ENCODE results near the gene DNAH2.

GRCh38 chr17:7702776-7703175, 14.8 kb upstream of the DNAH2 start:
- no peak for TF ChIP-seq POLR2AphosphoS5 (IDR thresholded peaks at IDR 0.05; ENCODE audit: low read depth, low read length)
- no peak for TF ChIP-seq POLR2A (IDR thresholded peaks at IDR 0.05; ENCODE audit: low read depth, low read length)
- TF ChIP-seq SPI1 (IDR thresholded peaks at IDR 0.05; ENCODE audit: low read depth, low read length) = no peak
- TF ChIP-seq TAF1 (IDR thresholded peaks at IDR 0.05; ENCODE audit: low read depth, low read length) = no peak
